K562 (cell line): Measurements from ENCODE around the gene CAV1. TPM values are rescaled to one million over a fixed set of nuclear protein-coding genes. Genes with fewer than 3 reads are reported as not detected.

ENCODE experiments used
- ATAC-seq: fragments of 200-7000 bp; cut with Tn5 transposase; 3 replicates; pipeline ENCODE4 v1.9.1; 2020; ENCODE audit warnings: moderate library complexity
- BruUV-seq: library from RNA; stranded (reverse); fragments of 400-500 nt; replicated peaks from 2 replicates; lab custom pipeline; 2021; lab: Mats Ljungman, UMichigan
- CTCF ChIA-PET: fragments of 300-600 bp; formaldehyde crosslinking; extraction: SDS; loops from one replicate; lab custom pipeline; 2021; ENCODE audit warnings: low intra/inter-chr PET ratio; lab: Yijun Ruan, JAX
- POLR2A ChIA-PET: fragments of 300-600, 350-650 bp; sonication (Branson Sonifier 250); formaldehyde crosslinking; extraction: SDS; loops from one replicate; lab custom pipeline; 2021; ENCODE audit warnings: antibody characterized with exemption, inconsistent platforms; lab: Yijun Ruan, JAX
- DNase-seq, 4 experiments: peaks; one replicate each; pipeline versions ENCODE4 v3.0.0 to v3.0.0-alpha.2; 2011 to 2018; ENCODE audit warnings: low spot score in 3 of 4, mixed read lengths in 3 of 4; ENCODE audit errors: extremely low read depth in 1 of 4
- FAIRE-seq: peaks from 2 replicates; lab custom pipeline; 2011; peaks lifted over from hg19 to GRCh38; lab: Jason Lieb, UNC
- H2AFZ ChIP-seq: 2 replicates; pipeline ENCODE4 v1.6.0; 2011; ENCODE audit warnings: low read depth, low read length, control low read depth, inconsistent platforms
- H3K27ac ChIP-seq: fragments of 200-600 bp; 3 replicates; pipeline ENCODE4 v1.8.0; 2011; ENCODE audit warnings: low read depth, mild to moderate bottlenecking, control low read depth, inconsistent platforms, low read length, moderate library complexity, mixed read lengths; ENCODE audit errors: extremely low read depth
- H3K27me3 ChIP-seq, 2 experiments: fragments of 300-600 bp in 1 of 2; 2 replicates in 1 of 2; 3 replicates in 1 of 2; pipeline versions ENCODE4 v1.6.0 to v1.8.0; 2011; ENCODE audit warnings: inconsistent platforms in 2 of 2, low read length in 2 of 2, mild to moderate bottlenecking in 1 of 2, mixed read lengths in 1 of 2, moderate library complexity in 1 of 2; ENCODE audit not compliant: control insufficient read depth in 2 of 2, insufficient read depth in 2 of 2
- H3K36me3 ChIP-seq: fragments of 300-600 bp; 3 replicates; pipeline ENCODE4 v1.8.0; 2011; ENCODE audit warnings: mild to moderate bottlenecking, low read length, inconsistent platforms; ENCODE audit not compliant: control insufficient read depth, insufficient read depth
- H3K4me1 ChIP-seq, 2 experiments: fragments of 200-600 bp in 1 of 2; replicated peaks in 1 of 2; 2 replicates in 1 of 2; 3 replicates in 1 of 2; pipeline versions ENCODE4 v1.5.1 to v1.8.0; 2011; ENCODE audit warnings: inconsistent platforms in 2 of 2, low read length in 2 of 2, mild to moderate bottlenecking in 1 of 2, mixed read lengths in 1 of 2, moderate library complexity in 1 of 2; ENCODE audit not compliant: control insufficient read depth in 2 of 2, insufficient read depth in 2 of 2
- H3K4me2 ChIP-seq: 2 replicates; pipeline ENCODE4 v1.6.1; 2011; ENCODE audit warnings: low read length, control low read depth, inconsistent platforms, mixed read lengths; ENCODE audit not compliant: insufficient read depth
- H3K4me3 ChIP-seq: fragments of 200-600 bp; sonication (generic), shearing (Covaris generic); 2 replicates; pipeline ENCODE4 v1.5.1; 2016; ENCODE audit warnings: control low read depth, inconsistent platforms
- H3K79me2 ChIP-seq: fragments of 200-600 bp; 3 replicates; pipeline ENCODE4 v1.8.0; 2011; ENCODE audit warnings: low read length, inconsistent platforms; ENCODE audit not compliant: control insufficient read depth, insufficient read depth
- H3K9ac ChIP-seq, 2 experiments: 2 replicates each; pipeline versions ENCODE4 v1.6.0 to v1.6.1; 2011; ENCODE audit warnings: low read depth in 2 of 2, low read length in 2 of 2, control low read depth in 1 of 2, inconsistent platforms in 1 of 2, mild to moderate bottlenecking in 1 of 2, mixed read lengths in 1 of 2; ENCODE audit not compliant: insufficient read depth in 1 of 2
- H3K9me1 ChIP-seq: one replicate; pipeline ENCODE4 v1.6.0; 2011; ENCODE audit warnings: inconsistent platforms, mild to moderate bottlenecking, low read length, moderate library complexity; ENCODE audit not compliant: control insufficient read depth, insufficient read depth
- H3K9me3 ChIP-seq: replicated peaks from 2 replicates; pipeline ENCODE4 v1.5.1; 2011; ENCODE audit warnings: low read depth, low read length, inconsistent platforms; ENCODE audit not compliant: control insufficient read depth, insufficient read depth
- H4K20me1 ChIP-seq: replicated peaks from 2 replicates; pipeline ENCODE4 v1.6.1; 2011; ENCODE audit warnings: low read length, inconsistent platforms, mixed read lengths; ENCODE audit not compliant: control insufficient read depth, insufficient read depth
- CBX2 ChIP-seq: fragments of 200-600 bp; sonication (generic); IDR thresholded peaks from one replicate; pipeline ENCODE4 v1.6.1; 2012; ENCODE audit warnings: mild to moderate bottlenecking, low read length, inconsistent platforms; ENCODE audit not compliant: insufficient read depth, poor library complexity, severe bottlenecking
- GABPB1 ChIP-seq: sonication (generic); formaldehyde crosslinking; IDR thresholded peaks from 2 replicates; pipeline ENCODE4 v1.8.0; 2022; ENCODE audit warnings: mild to moderate bottlenecking, missing genetic modification reagents
- GTF3C2 ChIP-seq: IDR thresholded peaks from 3 replicates; pipeline ENCODE4 v1.6.1; 2011; ENCODE audit warnings: borderline replicate concordance, mild to moderate bottlenecking, moderate library complexity; ENCODE audit not compliant: insufficient read length; ENCODE audit errors: extremely low read depth
- RBM15 ChIP-seq: fragments of 200-400 bp; formaldehyde crosslinking; IDR thresholded peaks from 2 replicates; pipeline ENCODE4 v1.6.1; 2018; ENCODE audit warnings: mild to moderate bottlenecking, low read length, moderate library complexity; ENCODE audit not compliant: insufficient read depth
- TRIM24 ChIP-seq, 2 experiments: fragments of 450-650 bp; IDR thresholded peaks; 2 replicates each; pipeline ENCODE4 v1.6.1; 2016
- ZEB2 ChIP-seq: fragments of 450-650 bp; IDR thresholded peaks from 2 replicates; pipeline ENCODE4 v1.6.1; 2016
- ZNF589 ChIP-seq: fragments of 200-800 bp; sonication (Bioruptor generic); IDR thresholded peaks from 2 replicates; pipeline ENCODE4 v1.6.1; 2016; ENCODE audit warnings: low read depth, missing genetic modification characterization, missing compliant biosample characterization
- whole genome bisulfite sequencing: fragments of 100-300 bp; shearing (Covaris generic); methylation state at CpG from one replicate; pipeline ENCODE4 v1.1.6; 2016; ENCODE audit warnings: low coverage, mixed read lengths; ENCODE audit not compliant: insufficient coverage; ENCODE audit errors: missing lambda C conversion rate; 5-methylcytosine and 5-hydroxymethylcytosine counted together
- in situ Hi-C: fragments of 300-500 bp; cut with MboI; formaldehyde crosslinking; loops from 4 replicates; pipeline ENCODE4 v1.15.0; 2018; ENCODE audit warnings: inconsistent platforms, mixed read lengths
- intact Hi-C: fragments of 100-400 bp; cut with micrococcal nuclease; formaldehyde crosslinking; loops from 2 replicates; pipeline ENCODE4 v1.14.2; 2022
- polyA plus RNA-seq, 8 experiments: library from polyadenylated mRNA; depleted of rRNA in 4 of 8; stranded (reverse) in 5 of 8; unstranded in 3 of 8; fragments of >200 nt; fragmentation: Nextera tagmentation in 2 of 8; fragmentation: Illumina TruSeq in 1 of 8; extraction: Ambion mirVana in 2 of 8; extraction: Trizol in 1 of 8; gene quantifications; 2 replicates each; pipeline versions ENCODE4 v1.2.1 to v1.2.3, GENCODE V29; 2011 to 2014; ENCODE audit warnings: inconsistent platforms in 1 of 8, missing spikeins in 1 of 8
- total RNA-seq, 7 experiments: library from RNA; depleted of rRNA in 6 of 7; stranded (reverse); fragments of >200 nt in 6 of 7; fragmentation: Illumina TruSeq in 2 of 7; extraction: Trizol in 2 of 7; gene quantifications; 2 replicates each; pipeline versions ENCODE4 v1.2.1 to v1.2.3, GENCODE V29; 2011 to 2021; ENCODE audit warnings: low replicate concordance in 1 of 7

Gene CAV1
- total and polyA plus RNA-seq, 9 of the 15 experiments (the other 6 are each of a cell fraction or from before 2014, with no cell fraction given) = 0.08 to 1.5 (median 0.63) TPM

- Histone ChIP-seq H4K20me1 (no peaks in the 10 kb centered on the region), H3K27me3 (peaks cover 12 to 15% of the 10 kb centered on the region in 2 experiments; a peak in 3 of 5 replicates), H3K4me2 (no peak overlapping the region), H3K9me1 (no peaks in the 10 kb centered on the region), H3K4me3 (no peak overlapping the region), H3K4me1 (no peaks in the 10 kb centered on the region), H2AFZ (no peak overlapping the region), H3K27ac (no peak overlapping the region), H3K9ac (no peak overlapping the region), H3K36me3 (no peaks in the 10 kb centered on the region), H3K79me2 (no peaks in the 10 kb centered on the region), H3K9me3 (no peaks in the 10 kb centered on the region)
- ATAC-seq = no peak
- TF ChIP-seq ZNF589 (CRISPR knock-in tag) (no peak), ZEB2 (no peak), RBM15 (no peak), CBX2 (no peak), GABPB1 (CRISPR knock-in tag) (no peak), GTF3C2 (no peak), TRIM24 (IDR thresholded peaks at IDR 0.05) (no peak)
- ChIA-PET POLR2A (no interaction called here), CTCF (no interaction called here)
- intact Hi-C loops (no loop called here), in situ Hi-C loops (no loop called here)
- DNase-seq = no peak
- no peak for FAIRE-seq
- WGBS = 4% methylated on average over 3 of the region's 3 CpGs
- no TSS peak for BruUV-seq
These were observed 28.5 kb downstream of the CAV1 start for GRCh38 chr7:116553168-116553964.
